Kidney capillary endothelial cell (primary cell): Measurements from ENCODE around the gene LHX8.
A peak's percentile ranks its signal among the peaks of the same experiment; 100 is the strongest.
"Not testable (repeated sequence)": the region's sequence is repeated elsewhere in the genome, so short reads cannot be mapped to it uniquely, and the experiment has no call there.

ENCODE experiments used
- DNase-seq: peaks from one replicate; pipeline ENCODE4 v3.0.0-alpha.2; 2018; ENCODE audit warnings: low spot score

LHX8 gene

DNA sequence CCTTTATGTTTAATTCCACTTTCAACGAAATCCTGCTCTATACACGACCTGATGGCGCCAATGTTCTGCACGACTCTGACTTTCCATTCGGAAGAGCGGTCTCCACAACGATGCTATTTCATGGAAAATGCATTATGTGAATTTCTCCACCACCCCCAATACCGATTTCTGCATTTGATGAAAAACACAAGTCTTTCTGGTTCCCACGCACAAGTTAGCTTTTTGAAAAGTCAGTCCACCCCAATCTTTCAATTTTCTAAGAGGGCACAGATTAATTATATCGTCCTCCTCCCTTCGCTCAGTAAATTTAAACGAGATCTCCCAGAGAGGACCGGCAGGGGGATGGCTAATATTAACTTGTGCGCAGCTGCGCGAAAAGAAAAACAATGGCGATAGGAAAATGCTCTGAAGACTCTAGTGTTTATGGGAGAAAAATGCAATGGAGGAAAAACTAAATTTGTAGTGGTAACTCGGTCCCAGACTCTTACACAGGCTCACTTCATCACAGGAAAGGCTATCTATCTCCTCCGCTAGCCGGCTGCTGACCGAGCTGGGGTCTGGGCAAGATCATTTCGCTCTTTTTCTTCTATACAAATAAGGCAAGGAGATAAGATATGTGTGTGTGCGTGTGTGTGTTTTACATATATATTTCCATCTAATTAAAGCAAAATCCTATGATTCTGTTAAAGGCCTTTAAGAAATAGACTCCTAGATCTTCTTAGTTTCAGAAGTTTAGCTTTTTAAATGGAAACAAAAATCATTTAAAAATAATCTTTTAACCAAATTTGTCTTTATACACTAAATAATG, 1.2 kb upstream of the LHX8 start:
- no peak for DNase-seq

DNA sequence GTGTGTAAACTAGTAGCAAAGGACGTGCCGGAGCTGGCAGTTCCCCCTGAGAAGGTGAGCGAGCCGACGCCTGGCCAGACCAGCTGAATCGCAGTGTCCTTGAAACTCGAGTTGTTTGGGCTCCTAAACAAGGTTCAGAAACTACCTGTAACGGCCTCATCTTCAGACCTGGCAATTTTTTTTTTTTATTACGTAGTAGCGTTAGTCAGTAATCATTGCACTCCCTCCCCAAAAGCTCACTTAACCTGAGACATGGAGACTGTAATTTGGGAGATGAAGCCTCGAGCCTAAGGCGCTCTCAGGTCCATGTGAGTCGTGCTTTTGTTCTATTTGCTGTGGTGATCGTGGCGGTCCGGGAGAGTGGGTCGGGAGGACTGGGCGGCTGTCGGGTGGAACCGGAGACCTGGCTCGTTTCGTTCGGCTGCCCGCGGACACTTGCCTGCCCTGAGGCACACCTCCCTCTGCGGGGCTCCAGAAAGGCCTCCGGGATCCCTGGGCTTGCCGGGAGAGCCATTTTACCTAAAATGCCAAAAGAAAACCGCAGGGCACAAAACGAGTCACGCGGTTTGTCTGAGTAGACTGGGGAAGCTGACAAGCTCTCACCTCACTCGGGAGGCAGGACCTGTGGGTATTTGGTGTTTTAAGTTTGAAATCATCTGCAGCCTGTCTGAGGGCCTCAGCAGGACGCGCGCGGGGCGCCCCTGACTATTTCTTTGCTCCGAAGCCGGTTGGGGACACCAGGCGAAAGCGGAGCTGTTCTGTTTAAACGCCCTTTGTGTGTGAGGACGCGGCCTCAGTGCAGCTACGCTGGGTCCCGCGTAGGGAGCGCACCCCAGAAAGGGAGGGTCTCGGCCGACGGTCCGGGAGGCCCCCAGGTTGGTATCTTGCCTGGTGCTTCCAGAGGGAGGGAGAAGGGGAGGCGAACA, 722 bp downstream of the LHX8 start:
- no peak for DNase-seq

DNA sequence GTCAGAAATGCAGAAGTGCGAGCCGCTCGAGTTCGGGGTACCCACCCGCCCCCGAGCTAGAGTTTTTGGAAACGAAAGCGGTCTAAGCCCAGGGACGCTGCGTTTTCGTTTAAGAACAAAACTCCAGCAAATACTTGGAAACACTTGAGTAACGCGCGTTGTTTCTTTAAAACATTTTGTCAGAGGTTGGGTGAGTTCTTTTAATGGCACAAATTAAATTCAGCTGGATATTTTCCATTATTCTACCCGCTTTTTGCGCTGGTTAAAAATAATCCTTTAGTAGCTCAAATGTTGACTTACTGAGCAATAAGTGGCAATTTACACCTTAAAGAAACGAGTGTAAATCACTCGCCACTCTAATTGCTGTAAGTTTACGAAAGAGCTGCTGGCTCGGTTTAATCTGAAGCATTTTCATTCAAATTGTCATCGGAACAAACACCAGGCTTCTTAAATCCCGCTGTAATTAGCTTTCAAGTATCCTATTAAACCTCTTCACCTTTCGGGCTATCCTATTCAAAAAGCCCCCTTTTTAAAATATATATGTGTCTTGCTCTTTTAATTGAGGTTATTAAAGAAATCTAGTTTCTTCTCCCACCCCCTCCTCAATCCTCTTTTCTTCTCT, 1.5 kb downstream of the LHX8 start:
- DNase-seq: no peak

DNA sequence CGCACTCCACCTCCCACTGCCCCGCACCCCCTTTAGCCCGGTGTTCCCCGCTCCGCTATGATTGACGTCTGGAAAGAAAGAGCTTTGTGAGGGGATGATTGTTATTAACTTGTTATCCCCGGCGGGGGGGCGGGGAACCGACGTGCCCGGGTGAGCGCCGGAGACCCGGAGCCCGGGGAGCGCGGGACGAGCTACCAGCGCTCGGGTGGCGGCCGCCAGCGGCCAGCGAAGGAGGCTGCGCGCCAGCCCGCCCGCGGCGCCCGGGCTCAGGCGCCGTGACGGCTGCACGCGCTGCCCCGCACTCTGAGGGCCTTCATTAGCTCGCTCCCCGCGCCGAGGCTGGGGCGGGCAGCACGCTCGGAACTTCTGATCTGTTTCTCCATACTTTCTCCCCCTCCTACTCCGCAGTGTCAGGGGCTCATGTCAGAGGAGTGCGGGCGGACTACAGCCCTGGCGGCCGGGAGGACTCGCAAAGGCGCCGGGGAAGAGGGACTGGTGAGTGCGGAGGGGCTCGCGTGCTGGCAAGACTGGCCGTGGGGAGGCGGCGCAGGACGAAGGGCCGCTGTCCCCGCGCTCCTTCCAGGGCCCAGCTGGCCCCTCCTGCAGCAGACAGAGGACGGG, 2.1 kb downstream of the LHX8 start:
- no peak for DNase-seq

DNA sequence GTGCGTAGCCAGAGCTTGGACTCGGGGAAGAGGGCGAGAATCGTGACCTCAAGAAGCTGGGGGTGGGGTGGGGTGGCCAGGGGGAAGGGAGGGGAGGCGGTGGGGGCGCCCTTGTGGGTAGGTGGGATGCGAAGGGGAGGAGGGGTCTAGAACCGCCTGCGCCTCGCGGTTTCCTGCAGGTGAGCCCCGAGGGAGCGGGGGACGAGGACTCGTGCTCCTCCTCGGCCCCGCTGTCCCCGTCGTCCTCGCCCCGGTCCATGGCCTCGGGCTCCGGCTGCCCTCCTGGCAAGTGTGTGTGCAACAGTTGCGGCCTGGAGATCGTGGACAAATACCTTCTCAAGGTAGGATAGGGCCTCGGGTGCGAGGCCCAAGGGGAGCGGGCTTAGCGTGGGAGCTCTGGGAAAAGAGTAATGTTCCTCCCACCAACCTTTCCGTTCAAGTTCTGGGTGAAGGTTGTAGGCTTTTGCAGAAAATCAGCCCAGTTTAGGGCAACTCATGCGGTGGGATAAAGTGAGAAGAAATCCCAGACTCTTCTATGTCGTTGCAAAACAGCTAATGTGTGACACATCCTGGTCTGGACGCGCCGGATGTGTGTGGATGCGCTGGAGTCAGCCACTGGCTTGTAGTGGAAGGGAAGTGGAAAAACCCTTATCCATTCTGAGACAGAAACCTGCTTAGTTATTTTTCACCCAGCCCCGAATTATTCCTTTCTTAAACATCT, 2.9 kb downstream of the LHX8 start:
- peak; percentile 68 for DNase-seq

DNA sequence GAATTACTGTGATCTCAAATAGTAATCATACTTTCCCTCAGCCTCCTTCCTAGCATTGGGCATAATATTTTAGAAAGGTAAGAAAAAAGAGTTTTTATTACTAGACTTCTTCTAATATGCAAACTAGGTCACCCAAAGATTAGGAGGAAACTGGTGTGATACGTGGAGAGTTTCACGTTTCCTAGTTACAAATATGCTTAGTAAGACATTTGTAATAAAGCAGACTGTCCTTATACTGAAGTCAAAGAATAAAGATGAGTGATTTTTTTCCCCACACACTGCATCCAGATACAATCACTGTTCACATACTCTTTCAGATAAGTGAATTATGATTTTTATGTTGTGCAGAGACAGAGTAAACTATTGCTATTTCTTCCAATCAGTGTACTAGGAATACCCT, 17.9 kb downstream of the LHX8 start:
- DNase-seq: no peak

DNA sequence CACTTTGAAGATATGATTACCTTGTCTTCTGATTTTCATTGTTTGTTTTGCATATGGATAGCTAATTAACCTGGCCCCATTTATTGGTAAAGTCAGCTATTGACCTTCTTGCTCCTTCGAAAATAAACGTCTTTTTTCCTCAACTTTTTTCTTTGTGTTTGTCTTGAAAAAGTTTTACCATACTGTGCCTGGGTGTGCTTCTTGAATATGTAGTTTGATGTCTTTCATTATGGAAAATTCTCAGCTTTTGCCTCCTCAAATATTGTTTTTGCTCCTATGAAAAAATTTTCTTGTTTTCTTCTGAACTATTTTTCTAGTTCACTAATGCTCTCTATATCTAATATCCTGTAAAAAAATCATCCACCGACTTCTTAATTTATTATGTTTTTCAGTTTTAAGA, 25.0 kb downstream of the LHX8 start:
- DNase-seq: no peak

DNA sequence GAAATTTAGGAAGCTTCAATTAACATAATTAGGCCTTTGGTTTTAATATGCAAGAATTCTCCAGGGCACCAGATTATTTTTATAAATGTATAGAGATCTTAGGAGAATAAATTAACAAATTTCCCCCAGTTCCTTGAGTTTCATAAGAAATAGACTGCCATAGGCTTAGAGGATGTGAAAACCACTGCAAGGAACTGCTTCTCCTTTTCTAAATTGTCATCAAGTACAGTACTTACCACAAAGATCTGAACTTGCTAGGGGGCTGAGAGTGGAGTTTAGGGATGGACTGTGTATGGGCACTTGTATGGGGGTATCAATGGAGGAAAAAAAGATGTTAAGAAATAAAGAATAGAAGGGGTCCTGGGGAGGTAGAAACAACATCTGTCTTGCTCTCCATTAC, 31.1 kb downstream of the LHX8 start:
- DNase-seq: no peak

DNA sequence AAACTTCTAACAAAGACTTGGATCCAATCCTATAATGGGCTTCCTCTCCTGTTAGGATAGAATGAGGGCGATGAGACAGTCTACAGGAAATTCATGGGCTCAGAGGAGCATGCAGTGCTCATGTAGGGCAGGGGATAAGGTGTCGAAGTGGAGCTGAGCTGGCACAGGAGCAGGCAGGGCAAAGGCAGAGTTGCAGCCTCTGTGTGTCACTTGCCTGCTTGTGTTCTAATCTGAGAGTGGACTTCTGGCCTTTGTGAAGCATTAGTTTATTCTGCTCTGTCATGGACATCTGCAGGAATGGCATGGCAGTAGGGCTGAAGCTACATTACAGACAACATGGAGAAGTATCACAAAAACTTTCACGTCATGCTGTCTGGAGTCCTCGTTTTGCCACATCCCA, 32.6 kb downstream of the LHX8 start:
- no peak for DNase-seq

DNA sequence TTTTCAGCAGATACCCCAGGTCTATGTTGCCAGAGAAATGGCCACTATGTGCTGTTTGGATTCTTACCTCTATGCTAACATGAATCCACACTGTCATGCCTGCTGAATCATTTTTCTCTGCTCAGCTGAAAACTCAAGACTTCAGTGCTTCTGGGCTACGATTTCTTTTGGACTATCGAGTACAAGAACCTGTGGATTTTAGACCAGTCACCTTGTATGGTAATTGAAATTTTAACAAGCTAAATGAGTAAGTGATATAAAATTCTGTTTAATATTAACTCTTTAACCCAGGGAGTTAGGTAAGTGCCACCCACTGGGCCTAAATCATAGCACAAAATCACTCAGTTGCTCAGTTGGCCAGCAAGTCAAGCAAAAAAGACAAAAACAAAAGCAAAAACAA, 35.8 kb downstream of the LHX8 start:
- DNase-seq: no peak

DNA sequence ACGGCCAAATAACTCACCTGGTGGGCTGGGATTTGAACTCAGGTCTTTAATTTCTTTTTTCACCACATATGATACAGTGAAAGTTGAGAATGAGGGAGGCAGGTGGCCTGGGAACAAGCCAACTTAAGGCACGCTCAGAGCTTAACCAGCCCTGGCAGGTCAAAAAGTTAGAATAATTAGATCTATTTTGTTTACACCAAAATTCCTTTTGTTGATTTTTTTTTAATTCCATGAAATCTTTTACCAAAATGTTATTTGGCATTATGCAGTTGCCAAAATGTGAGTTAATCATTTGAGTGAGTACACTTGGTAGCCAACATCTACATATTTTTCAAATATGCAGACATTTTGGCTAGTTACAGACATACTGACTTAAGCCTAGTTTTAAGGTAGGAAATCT, 36.8 kb downstream of the LHX8 start:
- DNase-seq: no peak

DNA sequence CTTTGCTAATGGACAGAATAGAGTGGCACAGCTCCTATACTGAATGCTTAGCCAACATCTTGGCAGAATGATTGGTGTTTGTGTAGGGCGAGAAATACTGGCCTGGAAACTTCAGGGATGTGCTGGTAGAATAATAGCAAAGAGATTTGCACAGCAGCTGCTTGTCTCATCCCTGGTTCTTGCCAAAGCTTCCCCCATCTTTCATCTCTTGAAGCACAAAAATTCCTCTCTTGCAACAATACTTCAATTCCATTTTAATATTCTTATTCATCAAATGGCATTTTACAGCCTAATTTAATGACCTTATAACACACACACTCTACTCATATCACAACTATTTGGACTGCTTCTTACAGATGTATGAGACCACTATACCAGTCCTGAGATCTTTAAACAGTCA, 37.7 kb downstream of the LHX8 start:
- DNase-seq: no peak

DNA sequence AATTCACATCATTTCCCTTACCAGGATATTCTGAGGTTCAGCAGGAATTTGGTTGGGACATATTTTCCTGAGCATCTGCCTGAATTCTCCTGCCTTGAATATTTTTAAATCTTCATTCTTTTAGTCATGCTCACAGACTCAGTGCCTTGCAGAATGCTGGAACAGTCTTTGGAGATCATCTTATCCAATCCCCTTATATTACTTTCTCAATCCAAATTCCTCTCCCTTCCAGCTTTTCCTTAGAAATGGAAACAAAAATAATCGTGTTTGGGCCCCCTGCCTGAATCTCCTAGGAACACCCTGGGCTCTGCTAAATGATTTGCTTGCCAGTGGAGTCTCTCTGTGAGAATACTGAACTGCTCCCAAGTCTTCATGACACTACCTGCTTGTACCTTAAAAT, 38.4 kb downstream of the LHX8 start:
- no peak for DNase-seq

DNA sequence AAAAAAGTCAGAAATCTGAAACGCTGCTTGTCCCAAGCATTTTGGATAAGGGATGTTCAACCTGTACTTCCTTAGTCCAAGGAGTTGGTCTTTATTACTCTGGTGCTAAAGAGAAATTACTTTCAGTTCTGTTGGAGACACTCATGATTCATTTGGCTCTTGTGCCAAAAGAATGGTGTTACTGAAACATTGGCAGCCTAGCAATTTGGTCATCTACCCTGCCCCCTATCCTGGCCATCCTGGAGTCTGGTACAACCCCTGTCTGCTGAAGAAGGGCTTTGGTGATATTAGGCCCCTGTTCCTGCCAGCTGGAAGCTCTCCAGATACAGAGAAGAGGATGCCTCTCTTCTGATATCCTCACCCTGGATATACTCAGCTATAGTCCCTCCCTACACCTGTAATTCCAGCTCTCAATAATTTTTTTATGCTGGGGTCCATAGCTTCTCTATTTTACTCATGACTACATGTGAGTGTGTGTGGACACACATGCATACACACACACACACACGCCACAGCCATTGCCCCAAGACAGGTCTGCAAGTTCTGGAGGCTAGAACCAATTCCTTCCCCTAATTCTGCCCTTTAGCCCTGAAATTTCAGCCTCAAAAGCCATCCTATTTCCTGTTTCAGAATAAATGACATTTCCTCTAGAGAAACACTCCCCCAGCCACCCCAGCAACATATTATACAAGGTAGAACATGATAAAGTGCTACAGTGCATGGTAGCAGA, 40.0 kb downstream of the LHX8 start:
- DNase-seq: no peak

DNA sequence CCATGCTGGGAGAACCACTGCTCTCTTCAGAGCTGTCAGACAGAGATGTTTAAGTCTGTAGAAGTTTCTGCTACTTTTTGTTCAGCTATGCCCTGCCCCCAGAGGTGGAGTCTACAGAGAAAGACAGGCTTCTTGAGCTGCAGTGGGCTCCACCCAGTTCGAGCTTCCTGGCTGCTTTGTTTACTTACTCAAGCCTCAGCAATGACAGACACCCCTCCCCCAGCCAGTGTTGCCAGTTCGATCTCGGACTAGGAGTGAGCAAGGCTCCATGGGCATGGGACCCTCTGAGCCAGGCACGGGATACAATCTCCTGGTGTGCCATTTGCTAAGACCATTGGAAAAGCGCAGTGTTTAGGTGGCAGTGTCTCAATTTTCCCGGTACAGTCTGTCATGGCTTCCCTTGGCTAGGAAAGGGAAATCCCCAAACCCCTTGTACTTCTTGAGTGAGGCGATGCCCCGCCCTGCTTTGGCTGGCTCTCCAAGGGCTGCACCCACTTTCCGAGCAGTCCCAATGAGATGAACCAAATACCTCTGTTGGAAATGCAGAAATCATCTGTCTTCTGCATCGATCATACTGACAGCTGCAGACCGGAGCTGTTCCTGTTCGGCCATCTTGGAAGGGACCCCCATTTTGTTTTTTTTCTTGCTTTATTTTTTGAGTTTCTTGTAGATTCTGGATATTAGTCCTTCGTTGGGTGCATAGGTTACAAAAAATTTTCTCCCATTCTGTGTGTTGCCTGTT, 47.2 kb downstream of the LHX8 start:
- not testable (repeated sequence) for DNase-seq

DNA sequence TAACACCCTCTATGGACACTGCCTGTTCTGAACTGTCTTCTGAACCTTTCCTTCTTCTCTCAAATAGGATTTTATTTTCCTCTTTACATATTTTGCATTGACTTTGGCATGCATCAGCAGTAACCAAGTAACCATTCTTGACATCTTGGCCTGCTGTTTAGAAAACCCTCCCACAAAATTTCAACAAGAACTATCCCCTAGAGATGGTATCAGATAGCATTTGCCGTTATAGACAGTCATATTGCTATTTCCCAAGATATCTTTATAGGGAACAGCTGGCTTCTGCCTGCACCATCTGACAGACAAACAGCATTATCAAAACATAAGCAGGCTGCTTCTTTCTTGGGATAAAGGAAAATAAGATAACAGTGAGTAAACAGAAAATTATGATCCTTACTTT, 54.7 kb downstream of the LHX8 start:
- DNase-seq: no peak

DNA sequence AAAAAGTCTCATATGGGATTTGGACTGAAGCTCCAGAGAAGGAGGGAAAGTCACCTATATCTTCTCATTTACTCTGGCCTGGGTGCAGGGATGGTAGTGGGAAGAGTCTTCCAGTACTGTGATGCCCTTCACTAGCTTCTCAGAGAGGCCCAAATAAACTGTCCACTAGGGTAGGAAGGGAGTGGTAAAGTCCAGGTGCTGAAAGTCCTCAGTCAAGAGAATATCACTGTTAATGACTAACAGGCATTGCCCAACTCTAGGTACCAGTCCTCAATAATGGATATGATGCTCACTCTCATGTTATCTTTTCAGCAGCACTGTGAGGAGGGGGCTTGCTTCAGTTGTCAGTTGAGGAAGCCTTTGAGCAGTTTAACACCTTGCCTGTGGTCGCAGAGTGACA, 64.0 kb downstream of the LHX8 start:
- DNase-seq: no peak

DNA sequence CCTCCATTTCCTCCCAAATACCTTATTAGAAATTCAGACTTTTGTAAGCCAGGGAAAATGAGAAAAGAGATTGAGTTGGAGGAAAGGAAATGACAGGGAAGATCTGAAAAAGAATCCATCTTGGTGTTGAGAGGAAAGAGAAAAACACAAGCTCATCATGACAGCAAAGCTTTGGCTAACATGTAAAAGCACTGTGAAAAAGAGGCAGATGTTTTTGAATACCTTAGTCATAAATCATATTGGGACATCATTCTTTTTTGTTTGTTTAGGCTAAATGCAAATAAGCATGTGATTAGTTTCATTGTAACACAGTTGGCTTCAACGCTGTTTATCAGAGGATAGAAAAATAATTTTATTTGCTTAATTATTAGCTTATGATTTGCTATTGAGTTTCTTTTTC, 64.6 kb downstream of the LHX8 start:
- no peak for DNase-seq

DNA sequence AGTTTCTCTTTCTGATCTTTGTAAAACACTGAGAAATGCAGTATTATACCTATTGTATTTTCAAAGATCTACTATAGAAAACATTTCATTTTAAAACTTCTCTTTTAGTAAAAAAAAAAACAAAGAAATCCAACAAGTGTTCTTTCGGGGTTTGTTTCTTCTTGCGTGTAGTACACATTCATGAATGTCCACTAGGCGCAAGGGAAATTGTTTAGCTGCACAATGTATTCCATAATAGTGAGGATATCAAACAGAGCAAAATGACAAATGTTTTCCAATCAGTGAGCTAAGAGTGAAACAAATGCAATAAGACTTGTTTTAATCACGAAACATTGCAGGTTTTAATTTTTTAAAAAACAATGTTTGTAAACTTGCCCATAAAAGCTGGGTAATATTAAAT, 68.6 kb downstream of the LHX8 start:
- DNase-seq: no peak
